HEK293 (cell line): ENCODE data around the gene MRNIP.

Experiments used
- CTCF ChIA-PET: fragments of 350-600 bp; formaldehyde crosslinking; extraction: SDS; loops from one replicate; lab custom pipeline; 2021; ENCODE audit warnings: antibody characterized with exemption; lab: Yijun Ruan, JAX
- POLR2A ChIA-PET: fragments of 300-600 bp; formaldehyde crosslinking; extraction: SDS; loops from one replicate; lab custom pipeline; 2020; ENCODE audit warnings: antibody characterized with exemption, inconsistent platforms; lab: Yijun Ruan, JAX
- H3K27ac ChIP-seq: fragments of 200-500 bp; sonication (Bioruptor generic); 2 replicates; pipeline ENCODE4 v1.5.1; 2014; ENCODE audit warnings: low read depth, low read length, control low read depth, inconsistent platforms; ENCODE audit errors: extremely low read depth
- H3K36me3 ChIP-seq, 2 experiments: fragments of 200-500 bp in 1 of 2; sonication (Bioruptor generic) in 1 of 2; 1 replicate in 1 of 2; 2 replicates in 1 of 2; pipeline ENCODE4 v1.5.1; 2014 to 2017; ENCODE audit warnings: inconsistent platforms in 2 of 2, low read length in 2 of 2; ENCODE audit not compliant: control insufficient read depth in 2 of 2, insufficient read depth in 1 of 2
- H3K4me1 ChIP-seq: fragments of 200-500 bp; sonication (Bioruptor generic); 2 replicates; pipeline ENCODE4 v1.5.1; 2014; ENCODE audit warnings: mild to moderate bottlenecking, low read length, inconsistent platforms; ENCODE audit not compliant: control insufficient read depth, insufficient read depth
- H3K4me3 ChIP-seq: 2 replicates; pipeline ENCODE4 v1.5.1; 2011; ENCODE audit warnings: low read depth, mild to moderate bottlenecking, control low read depth, low read length, moderate library complexity
- H3K9me3 ChIP-seq: fragments of 200-500 bp; sonication (Bioruptor generic); 2 replicates; pipeline ENCODE4 v1.5.1; 2014; ENCODE audit warnings: low read depth, low read length, inconsistent platforms; ENCODE audit not compliant: control insufficient read depth, insufficient read depth
- EGR2 ChIP-seq: fragments of 450-650 bp; formaldehyde crosslinking; IDR thresholded peaks from 2 replicates; pipeline ENCODE4 v1.5.1; 2016; ENCODE audit warnings: low read depth, missing biosample characterization, missing genetic modification characterization
- KLF16 ChIP-seq: fragments of 450-650 bp; formaldehyde crosslinking; IDR thresholded peaks from 2 replicates; pipeline ENCODE4 v1.5.1; 2017; ENCODE audit warnings: missing biosample characterization, missing genetic modification characterization
- PATZ1 ChIP-seq: fragments of 450-650 bp; formaldehyde crosslinking; IDR thresholded peaks from 2 replicates; pipeline ENCODE4 v1.5.1; 2016; ENCODE audit warnings: missing biosample characterization, missing genetic modification characterization
- PRDM10 ChIP-seq: fragments of 450-650 bp; formaldehyde crosslinking; IDR thresholded peaks from 2 replicates; pipeline ENCODE4 v1.5.1; 2016; ENCODE audit warnings: missing biosample characterization, missing genetic modification characterization
- SALL2 ChIP-seq: fragments of 450-650 bp; formaldehyde crosslinking; IDR thresholded peaks from 2 replicates; pipeline ENCODE4 v1.5.0; 2017; ENCODE audit warnings: missing biosample characterization, mild to moderate bottlenecking, missing genetic modification characterization, borderline replicate concordance
- ZNF112 ChIP-seq: fragments of 450-650 bp; formaldehyde crosslinking; IDR thresholded peaks from 2 replicates; pipeline ENCODE4 v1.5.0; 2017; ENCODE audit warnings: missing biosample characterization, missing genetic modification characterization
- ZNF175 ChIP-seq: fragments of 450-650 bp; formaldehyde crosslinking; IDR thresholded peaks from 2 replicates; pipeline ENCODE4 v1.5.1; 2016; ENCODE audit warnings: missing biosample characterization, missing genetic modification characterization
- ZNF18 ChIP-seq: fragments of 450-650 bp; formaldehyde crosslinking; IDR thresholded peaks from 2 replicates; pipeline ENCODE4 v1.5.1; 2016; ENCODE audit warnings: missing biosample characterization, missing genetic modification characterization
- ZNF202 ChIP-seq: fragments of 450-650 bp; formaldehyde crosslinking; IDR thresholded peaks from 2 replicates; pipeline ENCODE4 v1.5.1; 2016; ENCODE audit warnings: missing biosample characterization, missing genetic modification characterization, borderline replicate concordance
- ZNF280D ChIP-seq: fragments of 450-650 bp; formaldehyde crosslinking; IDR thresholded peaks from 2 replicates; pipeline ENCODE4 v1.5.1; 2016; ENCODE audit warnings: missing biosample characterization, missing genetic modification characterization
- ZNF391 ChIP-seq: fragments of 450-650 bp; formaldehyde crosslinking; IDR thresholded peaks from 2 replicates; pipeline ENCODE4 v1.5.1; 2016; ENCODE audit warnings: low read depth, missing biosample characterization, missing genetic modification characterization, borderline replicate concordance
- ZNF449 ChIP-seq: fragments of 450-650 bp; formaldehyde crosslinking; IDR thresholded peaks from 2 replicates; pipeline ENCODE4 v1.5.1; 2017; ENCODE audit warnings: missing biosample characterization, mild to moderate bottlenecking, missing genetic modification characterization, moderate library complexity
- ZNF48 ChIP-seq: fragments of 450-650 bp; formaldehyde crosslinking; IDR thresholded peaks from 2 replicates; pipeline ENCODE4 v1.5.1; 2016; ENCODE audit warnings: missing biosample characterization, missing genetic modification characterization
- ZNF501 ChIP-seq: fragments of 450-650 bp; formaldehyde crosslinking; IDR thresholded peaks from 2 replicates; pipeline ENCODE4 v1.5.1; 2016; ENCODE audit warnings: missing biosample characterization, missing genetic modification characterization
- ZNF580 ChIP-seq: fragments of 450-650 bp; formaldehyde crosslinking; IDR thresholded peaks from 2 replicates; pipeline ENCODE4 v1.5.1; 2016; ENCODE audit warnings: missing biosample characterization, missing genetic modification characterization
- ZNF629 ChIP-seq: fragments of 450-650 bp; formaldehyde crosslinking; IDR thresholded peaks from 2 replicates; pipeline ENCODE4 v1.5.1; 2017; ENCODE audit warnings: missing biosample characterization, missing genetic modification characterization
- ZNF645 ChIP-seq: fragments of 450-650 bp; formaldehyde crosslinking; IDR thresholded peaks from 2 replicates; pipeline ENCODE4; 2016; ENCODE audit warnings: missing biosample characterization, missing genetic modification characterization
- ZNF692 ChIP-seq: fragments of 450-650 bp; formaldehyde crosslinking; IDR thresholded peaks from 2 replicates; pipeline ENCODE4 v1.5.1; 2016; ENCODE audit warnings: missing biosample characterization, missing genetic modification characterization
- ZNF76 ChIP-seq: fragments of 450-650 bp; formaldehyde crosslinking; IDR thresholded peaks from 2 replicates; pipeline ENCODE4; 2016; ENCODE audit warnings: low read depth, missing biosample characterization, missing genetic modification characterization, borderline replicate concordance
- ZNF843 ChIP-seq: fragments of 450-650 bp; formaldehyde crosslinking; IDR thresholded peaks from 2 replicates; pipeline ENCODE4 v1.5.1; 2016; ENCODE audit warnings: missing biosample characterization, missing genetic modification characterization

The MRNIP gene

GRCh38 chr5:179821298-179822058, 37.1 kb downstream of the MRNIP start:
- ChIA-PET CTCF (interaction anchor here (0.6 to 0.7 kb wide), 2 partner anchors 121 to 131 kb away, joined by 3 to 5 read pairs; no protein-coding TSS in a partner anchor), POLR2A (interaction anchor here (0.6 to 1.7 kb wide), 14 partner anchors 9 to 198 kb away, joined by 3 to 28 read pairs (median 6); partner anchors contain the start of genes HNRNPH1, MAML1 and MGAT4B)
- Histone ChIP-seq H3K4me3 (peak overlapping the region; percentile 83), H3K36me3 (peaks cover 10 to 43% of the 10 kb centered on the region in 2 experiments; a peak in 2 of 3 replicates), H3K27ac (peak overlapping the region; percentile 92), H3K4me1 (peaks cover 19% of the 10 kb centered on the region), H3K9me3 (no peaks in the 10 kb centered on the region)
- TF ChIP-seq ZNF112 (tag by site-specific recombination), result no peak
- peak; percentile 90 for TF ChIP-seq PATZ1 (tag by site-specific recombination)
- no peak for TF ChIP-seq ZNF48 (tag by site-specific recombination)
- peak; percentile 98 for TF ChIP-seq ZNF18 (tag by site-specific recombination)
- TF ChIP-seq ZNF280D (tag by site-specific recombination), result no peak
- TF ChIP-seq ZNF449, result no peak
- peak; percentile 47; the same call in 1 of the 2 replicates for TF ChIP-seq ZNF843 (tag by site-specific recombination)
- TF ChIP-seq ZNF629 (tag by site-specific recombination), result peak; percentile 50; the same call in 1 of the 2 replicates
- TF ChIP-seq ZNF391 (tag by site-specific recombination), result peak; percentile 27; the same call in 1 of the 2 replicates
- no peak for TF ChIP-seq ZNF202 (tag by site-specific recombination)
- peak; percentile 46; the same call in 1 of the 2 replicates for TF ChIP-seq ZNF692 (tag by site-specific recombination)
- TF ChIP-seq ZNF501 (tag by site-specific recombination), result no peak
- TF ChIP-seq ZNF645 (tag by site-specific recombination), result no peak
- peak; percentile 51 for TF ChIP-seq EGR2
- no peak for TF ChIP-seq ZNF175
- TF ChIP-seq SALL2 (tag by site-specific recombination), result no peak
- peak; percentile 77 for TF ChIP-seq ZNF76 (tag by site-specific recombination)
- no peak for TF ChIP-seq ZNF580 (tag by site-specific recombination)
- TF ChIP-seq KLF16 (tag by site-specific recombination), result no peak; the same call in 1 of the 2 replicates
- TF ChIP-seq PRDM10 (tag by site-specific recombination), result peak; percentile 86
